IMR-90 (cell line): ENCODE results near the gene KIAA0319L. TPM values are rescaled to one million over a fixed set of nuclear protein-coding genes. Genes with fewer than 3 reads are reported as not detected.
A peak's percentile ranks its signal among the peaks of the same experiment; 100 is the strongest.

ENCODE experiments used
- ATAC-seq: fragments of 200-7000 bp; cut with Tn5 transposase; 2 replicates; pipeline ENCODE4 v1.9.1; 2020; ENCODE audit warnings: low read depth, mild to moderate bottlenecking, moderate library complexity
- BruUV-seq: library from RNA; stranded (reverse); fragments of 400-500 nt; replicated peaks from 2 replicates; lab custom pipeline; 2021; lab: Mats Ljungman, UMichigan
- CTCF ChIA-PET: fragments of 300-600 bp; formaldehyde crosslinking; extraction: SDS; loops from one replicate; lab custom pipeline; 2021; ENCODE audit warnings: antibody characterized with exemption; lab: Yijun Ruan, JAX
- POLR2A ChIA-PET: fragments of 300-600 bp; sonication (Branson Sonifier 250); formaldehyde crosslinking; loops from one replicate; lab custom pipeline; 2022; ENCODE audit warnings: antibody characterized with exemption; ENCODE audit not compliant: unreplicated experiment; lab: Charles Lee
- DNase-seq: peaks from one replicate; pipeline ENCODE4 v3.0.0; 2013
- H2AFZ ChIP-seq: replicated peaks from 2 replicates; pipeline ENCODE3; 2013; ENCODE audit warnings: low read length, mild to moderate bottlenecking; ENCODE audit not compliant: poor library complexity
- H2AK5ac ChIP-seq: 2 replicates; pipeline ENCODE4 v1.6.1; 2013; ENCODE audit warnings: low read depth, low read length, inconsistent platforms
- H2AK9ac ChIP-seq: replicated peaks from 2 replicates; pipeline ENCODE3; 2013; ENCODE audit warnings: mild to moderate bottlenecking, low read depth, low read length, moderate library complexity; ENCODE audit not compliant: poor library complexity
- H2BK120ac ChIP-seq: 2 replicates; pipeline ENCODE4 v1.6.1; 2013; ENCODE audit warnings: low read depth, low read length, inconsistent platforms
- H2BK15ac ChIP-seq: 3 replicates; pipeline ENCODE4 v1.6.1; 2013; ENCODE audit warnings: low read depth, low read length, inconsistent platforms
- H2BK20ac ChIP-seq: 2 replicates; pipeline ENCODE4 v1.6.1; 2013; ENCODE audit warnings: low read depth, mild to moderate bottlenecking, inconsistent platforms, low read length, moderate library complexity
- H2BK5ac ChIP-seq: 2 replicates; pipeline ENCODE4 v1.6.1; 2013; ENCODE audit warnings: mild to moderate bottlenecking, low read depth, low read length, inconsistent platforms; ENCODE audit not compliant: poor library complexity, severe bottlenecking
- H3K14ac ChIP-seq: replicated peaks from 2 replicates; pipeline ENCODE4 v1.6.1; 2013; ENCODE audit warnings: low read depth, low read length, inconsistent platforms
- H3K18ac ChIP-seq: 2 replicates; pipeline ENCODE4 v1.6.1; 2013; ENCODE audit warnings: low read depth, low read length, control low read depth
- H3K23ac ChIP-seq: 2 replicates; pipeline ENCODE4 v1.6.1; 2013; ENCODE audit warnings: low read depth, low read length, inconsistent platforms
- H3K27ac ChIP-seq: 2 replicates; pipeline ENCODE4 v1.5.1; 2013; ENCODE audit warnings: mild to moderate bottlenecking, control low read depth, low read length; ENCODE audit not compliant: insufficient read depth
- H3K27me3 ChIP-seq: 2 replicates; pipeline ENCODE4 v1.6.1; 2013; ENCODE audit warnings: low read length; ENCODE audit not compliant: control insufficient read depth, insufficient read depth
- H3K36me3 ChIP-seq: 2 replicates; pipeline ENCODE4 v1.6.1; 2013; ENCODE audit warnings: low read length, mixed read lengths; ENCODE audit not compliant: control insufficient read depth, insufficient read depth
- H3K4ac ChIP-seq: 2 replicates; pipeline ENCODE4 v1.6.1; 2013; ENCODE audit warnings: low read depth, low read length, inconsistent platforms
- H3K4me1 ChIP-seq: 2 replicates; pipeline ENCODE4 v1.6.1; 2013; ENCODE audit warnings: low read length, mixed read lengths; ENCODE audit not compliant: control insufficient read depth, insufficient read depth
- H3K4me2 ChIP-seq: 2 replicates; pipeline ENCODE4 v1.6.1; 2013; ENCODE audit warnings: low read depth, mild to moderate bottlenecking, control low read depth, low read length, moderate library complexity
- H3K4me3 ChIP-seq: 2 replicates; pipeline ENCODE4 v1.5.1; 2013; ENCODE audit warnings: low read depth, mild to moderate bottlenecking, control low read depth, low read length, moderate library complexity; ENCODE audit not compliant: insufficient read depth
- H3K56ac ChIP-seq: 2 replicates; pipeline ENCODE4 v1.6.1; 2013; ENCODE audit warnings: low read length, inconsistent platforms; ENCODE audit not compliant: insufficient read depth; ENCODE audit errors: extremely low read depth
- H3K79me1 ChIP-seq, 2 experiments: 2 replicates each; pipeline ENCODE4 v1.6.1; 2013; ENCODE audit warnings: low read length in 2 of 2, inconsistent platforms in 1 of 2, low read depth in 1 of 2
- H3K9ac ChIP-seq: 2 replicates; pipeline ENCODE4 v1.6.1; 2013; ENCODE audit warnings: low read depth, low read length, control low read depth
- H3K9me1 ChIP-seq: 2 replicates; pipeline ENCODE4 v1.6.1; 2013; ENCODE audit warnings: low read length, inconsistent platforms; ENCODE audit not compliant: insufficient read depth
- H3K9me3 ChIP-seq: 2 replicates; pipeline ENCODE4 v1.6.1; 2013; ENCODE audit warnings: low read length; ENCODE audit not compliant: control insufficient read depth, insufficient read depth
- H4K20me1 ChIP-seq: 2 replicates; pipeline ENCODE4 v1.6.1; 2013; ENCODE audit warnings: low read length, inconsistent platforms; ENCODE audit not compliant: insufficient read depth
- H4K5ac ChIP-seq: 2 replicates; pipeline ENCODE4 v1.6.1; 2013; ENCODE audit warnings: mild to moderate bottlenecking, low read depth, low read length, control low read depth
- H4K8ac ChIP-seq, 2 experiments: 2 replicates each; pipeline ENCODE4 v1.6.1; 2013; ENCODE audit warnings: low read depth in 2 of 2, low read length in 2 of 2, control low read depth in 1 of 2, inconsistent platforms in 1 of 2
- H4K91ac ChIP-seq: 2 replicates; pipeline ENCODE4 v1.6.1; 2013; ENCODE audit warnings: low read depth, low read length, inconsistent platforms; ENCODE audit not compliant: insufficient read depth
- ELK1 ChIP-seq: fragments of 150-350 bp; IDR thresholded peaks from 2 replicates; pipeline ENCODE4 v1.6.1; 2016; ENCODE audit warnings: low read depth, mild to moderate bottlenecking, low read length, moderate library complexity, borderline replicate concordance
- MAFK ChIP-seq: IDR thresholded peaks from 2 replicates; pipeline ENCODE4 v1.6.1; 2012; ENCODE audit warnings: low read depth, low read length, improper control_type of control experiment
- MAZ ChIP-seq: IDR thresholded peaks from 2 replicates; pipeline ENCODE4 v1.6.1; 2012; ENCODE audit warnings: low read depth, mild to moderate bottlenecking, low read length, improper control_type of control experiment, moderate library complexity, borderline replicate concordance
- NFE2L2 ChIP-seq: fragments of 150-350 bp; IDR thresholded peaks from 2 replicates; pipeline ENCODE4 v1.6.1; 2016; ENCODE audit warnings: low read depth, mild to moderate bottlenecking, low read length
- POLR2A ChIP-seq: IDR thresholded peaks from 2 replicates; pipeline ENCODE4 v1.6.1; 2012; ENCODE audit warnings: mild to moderate bottlenecking, low read depth, low read length
- RAD21 ChIP-seq: IDR thresholded peaks from 2 replicates; pipeline ENCODE4 v1.6.1; 2012; ENCODE audit warnings: low read length, improper control_type of control experiment
- RCOR1 ChIP-seq: IDR thresholded peaks from 2 replicates; pipeline ENCODE4 v1.6.1; 2012; ENCODE audit warnings: mild to moderate bottlenecking, low read length, improper control_type of control experiment; ENCODE audit not compliant: insufficient replicate concordance
- RFX5 ChIP-seq: IDR thresholded peaks from 2 replicates; pipeline ENCODE4 v1.8.0; 2012; ENCODE audit warnings: low read depth, mild to moderate bottlenecking, low read length, moderate library complexity
- WGBS, 2 experiments: methylation state at CpG; one replicate each; pipeline versions ENCODE4 v1.1.5 to v1.1.7; 2013; ENCODE audit warnings: missing lambda C conversion rate in 2 of 2; ENCODE audit not compliant: insufficient read length in 1 of 2; ENCODE audit errors: extremely low coverage in 2 of 2; 5-methylcytosine and 5-hydroxymethylcytosine counted together
- dilution Hi-C: fragments of 300-500 bp; cut with HindIII; formaldehyde crosslinking; loops from one replicate; pipeline ENCODE4 v1.14.3; 2018; ENCODE audit warnings: low sequenced_read_pairs; ENCODE audit not compliant: unreplicated experiment
- in situ Hi-C: fragments of 300-500 bp; cut with MboI; formaldehyde crosslinking; loops from 3 replicates; pipeline ENCODE4 v1.14.3; 2019; ENCODE audit warnings: low sequenced_read_pairs, inconsistent platforms, mixed read lengths
- intact Hi-C: fragments of 100-400 bp; cut with micrococcal nuclease; formaldehyde crosslinking; loops from 2 replicates; pipeline ENCODE4 v1.10.0; 2022
- polyA plus RNA-seq, 3 experiments: library from polyadenylated mRNA; depleted of rRNA; stranded (reverse); fragments of >200 nt; gene quantifications; 2 replicates each; pipeline ENCODE4 v1.2.3, GENCODE V29; 2012; ENCODE audit warnings: low replicate concordance in 1 of 3
- total RNA-seq: library from RNA; depleted of rRNA; stranded (reverse); fragments of >200 nt; gene quantifications from 2 replicates; pipeline ENCODE4 v1.2.3, GENCODE V29; 2012

Gene KIAA0319L
- total and polyA plus RNA-seq, 2 of the 4 experiments (the other 2 are of a cell fraction) = 38.0 to 49.8 TPM

- no peak overlapping the region for H3K4me3 ChIP-seq
- H3K27ac ChIP-seq = no peak overlapping the region
- ChIA-PET POLR2A (no interaction called here), CTCF (interaction anchor here (1.3 kb wide), 1 partner anchor 20 kb away, joined by 5 read pairs; no protein-coding TSS in a partner anchor)
- H3K9me1 ChIP-seq = peaks cover 7% of the 10 kb centered on the region; the same call in 1 of the 2 replicates
- H3K56ac ChIP-seq = no peak overlapping the region
- peaks cover 2% of the 10 kb centered on the region; the same call in 1 of the 2 replicates for H3K4me1 ChIP-seq
- dilution Hi-C loops = no loop called here
- H4K8ac ChIP-seq = no peak overlapping the region
- H2BK120ac ChIP-seq = no peak overlapping the region
- no peak overlapping the region for H4K5ac ChIP-seq
- intact Hi-C loops = no loop called here
- H4K91ac ChIP-seq = no peak overlapping the region
- no peak overlapping the region for H3K4me2 ChIP-seq
- H2BK20ac ChIP-seq = no peak overlapping the region
- no peak overlapping the region for H2AK9ac ChIP-seq
- 93% methylated on average over 3 of the region's 7 CpGs; no CpG with 5 or more reads in 1 of the 2 experiments for WGBS, 2 experiments
- ATAC-seq = peak; percentile 62
- H2AK5ac ChIP-seq = no peak overlapping the region
- H3K14ac ChIP-seq = no peak overlapping the region
- TF ChIP-seq RCOR1 (no peak), NFE2L2 (no peak), RAD21 (no peak), MAZ (no peak), POLR2A (no peak), RFX5 (no peak), MAFK (no peak), ELK1 (no peak)
- peaks cover 42% of the 10 kb centered on the region for H3K36me3 ChIP-seq
- no peak overlapping the region for H3K23ac ChIP-seq
- H3K18ac ChIP-seq = no peak overlapping the region
- H4K20me1 ChIP-seq = peaks cover 3% of the 10 kb centered on the region; the same call in 1 of the 2 replicates
- no peak overlapping the region for H2AFZ ChIP-seq
- BruUV-seq = no TSS peak
- H2BK15ac ChIP-seq = no peak overlapping the region
- peak; percentile 74 for DNase-seq
- in situ Hi-C loops = no loop called here
- no peak overlapping the region for H3K4ac ChIP-seq
- no peak overlapping the region for H2BK5ac ChIP-seq
- H3K79me1 ChIP-seq = no peaks in the 10 kb centered on the region; a peak in 1 of 4 replicates
- H3K9me3 ChIP-seq = no peaks in the 10 kb centered on the region
- no peak overlapping the region for H3K9ac ChIP-seq
- H3K27me3 ChIP-seq = no peaks in the 10 kb centered on the region
Observed at GRCh38 chr1:35431173-35431599, 126.0 kb downstream of the KIAA0319L start.
